Stomach smooth muscle (tissue), 2 donors: Measurements from ENCODE around the gene C19orf25.
A peak's percentile ranks its signal among the peaks of the same experiment; 100 is the strongest.
"Not testable (repeated sequence)": the region's sequence is repeated elsewhere in the genome, so short reads cannot be mapped to it uniquely, and the experiment has no call there.

Source experiments
- H3K27ac ChIP-seq: one replicate; pipeline ENCODE4 v1.7.0; 2013; ENCODE audit warnings: mild to moderate bottlenecking, low read length, inconsistent platforms
- H3K27me3 ChIP-seq, 2 donors: one replicate each; pipeline ENCODE4 v1.7.0; 2013; ENCODE audit warnings: low read length in 2 of 2; ENCODE audit not compliant: insufficient read depth in 2 of 2, control insufficient read depth in 1 of 2
- H3K36me3 ChIP-seq, 2 donors: one replicate each; pipeline ENCODE4 v1.7.0; 2013; ENCODE audit warnings: low read length in 2 of 2; ENCODE audit not compliant: control insufficient read depth in 2 of 2, insufficient read depth in 2 of 2
- H3K4me1 ChIP-seq: one replicate; pipeline ENCODE4 v1.7.0; 2013; ENCODE audit warnings: low read length; ENCODE audit not compliant: control insufficient read depth, insufficient read depth
- H3K4me3 ChIP-seq, 2 donors: one replicate each; pipeline ENCODE4 v1.7.0; 2013; ENCODE audit warnings: low read length in 2 of 2
- H3K9ac ChIP-seq, 2 donors: one replicate each; pipeline ENCODE4 v1.7.0; 2013; ENCODE audit warnings: low read length in 2 of 2, mild to moderate bottlenecking in 1 of 2
- H3K9me3 ChIP-seq, 2 donors: one replicate each; pipeline ENCODE4 v1.7.0; 2013; ENCODE audit warnings: low read length in 2 of 2; ENCODE audit not compliant: control insufficient read depth in 2 of 2
- donor health status: healthy.
- donor health status: Pancreatic carcinoma.

C19orf25 gene

DNA sequence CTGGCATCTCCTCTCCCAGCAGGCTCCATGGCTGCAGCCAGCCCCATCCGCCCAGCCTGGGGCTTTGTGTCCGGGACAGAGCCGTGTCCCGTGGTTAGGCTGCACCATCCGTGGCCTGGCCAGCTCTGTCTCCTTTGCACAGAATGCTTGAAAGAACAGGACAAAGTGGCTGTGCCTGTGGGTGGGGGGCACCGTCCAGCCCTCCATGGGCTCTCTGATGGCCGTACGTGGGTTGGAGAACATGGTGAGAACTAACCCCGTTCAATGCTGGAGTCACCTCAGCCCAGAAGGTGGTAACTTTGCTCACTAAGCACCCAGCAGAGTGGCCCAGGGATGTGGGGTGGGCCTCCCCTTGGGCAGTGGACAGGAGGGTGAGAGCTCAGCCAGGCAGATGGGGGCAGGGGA is 38.0 kb downstream of the C19orf25 start:
- no peak overlapping the region for H3K4me3 ChIP-seq
- peaks cover 4 to 9% of the 10 kb centered on the region in 2 donors for H3K27me3 ChIP-seq
- no peaks in the 10 kb centered on the region for H3K9me3 ChIP-seq
- no peak overlapping the region for H3K27ac ChIP-seq
- peaks cover 18 to 19% of the 10 kb centered on the region in 2 donors for H3K36me3 ChIP-seq
- peaks cover 26% of the 10 kb centered on the region for H3K4me1 ChIP-seq
- H3K9ac ChIP-seq: no peak overlapping the region

DNA sequence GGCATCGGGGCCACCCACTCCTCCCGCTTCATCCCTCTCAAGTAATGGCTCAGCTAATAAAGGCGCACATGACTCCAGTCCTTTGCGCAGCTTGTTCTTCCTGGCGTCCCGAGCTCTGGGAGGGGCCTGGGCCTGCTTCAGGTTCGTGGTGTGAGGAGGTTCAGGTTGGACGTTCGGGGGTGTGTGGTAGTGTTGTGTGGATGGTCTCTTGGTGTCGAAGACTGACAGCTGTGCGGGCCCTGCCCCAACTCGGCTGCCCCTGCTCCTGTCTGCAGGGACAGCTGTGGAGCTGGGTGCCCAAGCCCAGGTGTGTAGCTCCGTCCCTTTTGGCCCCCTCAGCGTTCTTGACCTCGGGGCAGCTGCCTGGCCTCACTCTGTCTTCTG is 38.6 kb downstream of the C19orf25 start:
- Histone ChIP-seq H3K9ac (no peak overlapping the region), H3K27ac (no peak overlapping the region), H3K27me3 (peaks cover 1 to 2% of the 10 kb centered on the region in 2 donors), H3K36me3 (peaks cover 20 to 23% of the 10 kb centered on the region in 2 donors), H3K9me3 (no peaks in the 10 kb centered on the region), H3K4me3 (no peak overlapping the region), H3K4me1 (peaks cover 22% of the 10 kb centered on the region)

- peak overlapping the region; percentile 73 to 91 for H3K4me3 ChIP-seq
- H3K36me3 ChIP-seq: peaks cover 22 to 26% of the 10 kb centered on the region in 2 donors
- peak overlapping the region; percentile 87 to 90 for H3K9ac ChIP-seq
- H3K4me1 ChIP-seq: peaks cover 16% of the 10 kb centered on the region
- H3K27me3 ChIP-seq, H3K27ac ChIP-seq, H3K9me3 ChIP-seq: not testable (repeated sequence)
These were observed 39.2 kb downstream of the C19orf25 start for GRCh38 chr19:1439525-1440417.

- Histone ChIP-seq H3K9me3 (no peaks in the 10 kb centered on the region), H3K36me3 (peaks cover 22 to 26% of the 10 kb centered on the region in 2 donors), H3K4me3 (peak overlapping the region; percentile 73 to 91), H3K27ac (peak overlapping the region; percentile 85), H3K9ac (peak overlapping the region; percentile 87 to 90), H3K4me1 (peaks cover 16% of the 10 kb centered on the region), H3K27me3 (no peaks in the 10 kb centered on the region)
These were observed 40.1 kb downstream of the C19orf25 start for GRCh38 chr19:1438933-1439354.

- peak within 1 kb of the TSS; percentile 73 to 91 for H3K4me3 ChIP-seq
- H3K36me3 ChIP-seq: peaks cover 24 to 27% of the 10 kb centered on the region in 2 donors
- H3K4me1 ChIP-seq: peaks cover 18% of the 10 kb centered on the region
- no peaks in the 10 kb centered on the region for H3K9me3 ChIP-seq
- peak within 1 kb of the TSS; percentile 87 to 90 for H3K9ac ChIP-seq
- peak within 1 kb of the TSS; percentile 85 for H3K27ac ChIP-seq
- H3K27me3 ChIP-seq: no peaks in the 10 kb centered on the region
These were observed 40.7 kb downstream of the C19orf25 start, which contains the start of gene RPS15 for GRCh38 chr19:1438035-1438932. RPS15 (plus strand) TSS chr19:1438396; CDS start chr19:1438426, 30 bp downstream.

DNA sequence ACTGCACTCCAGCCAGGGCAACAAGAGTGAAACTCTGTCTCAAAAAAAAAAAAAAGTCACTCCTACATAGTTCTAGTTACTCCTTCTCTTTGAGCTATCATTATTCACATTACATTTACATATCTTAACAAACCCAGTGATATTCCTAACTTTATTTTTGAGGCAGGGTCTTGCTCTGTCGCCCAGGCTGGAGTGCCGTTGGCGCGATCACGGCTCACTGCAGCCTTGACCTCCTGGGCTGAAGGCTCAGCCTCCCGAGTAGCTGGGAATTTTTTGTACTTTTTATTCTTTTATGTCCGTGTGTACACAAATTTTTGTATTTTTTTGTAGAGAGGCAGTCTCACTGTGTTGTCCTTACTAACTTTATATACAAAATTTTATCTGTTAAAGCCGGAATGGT is 41.4 kb downstream of the C19orf25 start:
- Histone ChIP-seq H3K36me3 (peaks cover 31 to 34% of the 10 kb centered on the region in 2 donors), H3K9me3 (no peaks in the 10 kb centered on the region), H3K27ac (no peak overlapping the region), H3K27me3 (no peaks in the 10 kb centered on the region), H3K4me1 (peaks cover 18% of the 10 kb centered on the region), H3K4me3 (peak overlapping the region in 1 of 2 donors; percentile 91), H3K9ac (no peak overlapping the region)

GRCh38 chr19:1435378-1435989 is 43.5 kb downstream of the C19orf25 start:
- Histone ChIP-seq H3K9me3 (no peaks in the 10 kb centered on the region), H3K4me1 (peaks cover 16% of the 10 kb centered on the region), H3K27ac (no peak overlapping the region), H3K27me3 (no peaks in the 10 kb centered on the region), H3K9ac (no peak overlapping the region), H3K4me3 (no peak overlapping the region), H3K36me3 (peaks cover 28 to 29% of the 10 kb centered on the region in 2 donors)

- no peak overlapping the region for H3K9ac ChIP-seq
- no peak overlapping the region for H3K27ac ChIP-seq
- no peaks in the 10 kb centered on the region for H3K27me3 ChIP-seq
- peaks cover 11% of the 10 kb centered on the region for H3K4me1 ChIP-seq
- no peaks in the 10 kb centered on the region for H3K9me3 ChIP-seq
- H3K36me3 ChIP-seq: peaks cover 26 to 27% of the 10 kb centered on the region in 2 donors
- no peak overlapping the region for H3K4me3 ChIP-seq
These were observed 44.4 kb downstream of the C19orf25 start for GRCh38 chr19:1434577-1435060.

- no peak overlapping the region for H3K4me3 ChIP-seq
- peaks cover 26 to 30% of the 10 kb centered on the region in 2 donors for H3K36me3 ChIP-seq
- peaks cover 5% of the 10 kb centered on the region for H3K4me1 ChIP-seq
- H3K9ac ChIP-seq: no peak overlapping the region
- H3K27me3 ChIP-seq: no peaks in the 10 kb centered on the region
- no peaks in the 10 kb centered on the region for H3K9me3 ChIP-seq
- no peak overlapping the region for H3K27ac ChIP-seq
These were observed 45.0 kb downstream of the C19orf25 start for GRCh38 chr19:1434040-1434366.
